ENCODE results near the gene GBX1. TPM values are rescaled to one million over a fixed set of nuclear protein-coding genes. Genes with fewer than 3 reads are reported as not detected.

Gene GBX1
- total RNA-seq, 2 experiments from 2014 or later, result not detected

- Mint-ChIP-seq H3K27me3 (no peaks in the 10 kb centered on the region), H3K9me3 (no peaks in the 10 kb centered on the region), H3K36me3 (ENCODE audit: low read depth) (no peaks in the 10 kb centered on the region), H3K27ac (no peak overlapping the region), H3K4me1 (peaks cover 3% of the 10 kb centered on the region), H3K4me3 (no peak overlapping the region)
- CTCF ChIA-PET, result interaction anchor here (0.6 to 1.9 kb wide), 25 partner anchors 9 to 179 kb away, joined by 3 to 18 read pairs (median 3); no protein-coding TSS in a partner anchor
- DNase-seq, result no peak
- POLR2A ChIA-PET, result no interaction called here
Observed at GRCh38 chr7:151123158-151123821, 44.2 kb downstream of the GBX1 start.

- H3K27ac Mint-ChIP-seq, result no peak overlapping the region
- ChIA-PET POLR2A (no interaction called here), CTCF (interaction anchor here (1.2 to 1.9 kb wide), 2 partner anchors 12 to 121 kb away, joined by 3 to 10 read pairs; no protein-coding TSS in a partner anchor)
- no peaks in the 10 kb centered on the region for H3K36me3 Mint-ChIP-seq (ENCODE audit: low read depth)
- peaks cover 3% of the 10 kb centered on the region for H3K4me1 Mint-ChIP-seq
- DNase-seq, result no peak
- H3K9me3 Mint-ChIP-seq, result no peaks in the 10 kb centered on the region
- H3K4me3 Mint-ChIP-seq, result no peak overlapping the region
- H3K27me3 Mint-ChIP-seq, result no peaks in the 10 kb centered on the region
Observed at GRCh38 chr7:151122796-151123157, 44.7 kb downstream of the GBX1 start.

GRCh38 chr7:151122276-151122675 is 45.2 kb downstream of the GBX1 start:
- peaks cover 6% of the 10 kb centered on the region for H3K4me1 Mint-ChIP-seq
- H3K27ac Mint-ChIP-seq, result no peak overlapping the region
- no peaks in the 10 kb centered on the region for H3K9me3 Mint-ChIP-seq
- no peak for DNase-seq
- H3K36me3 Mint-ChIP-seq (ENCODE audit: low read depth), result no peaks in the 10 kb centered on the region
- no peaks in the 10 kb centered on the region for H3K27me3 Mint-ChIP-seq
- no peak overlapping the region for H3K4me3 Mint-ChIP-seq
- ChIA-PET POLR2A (no interaction called here), CTCF (no interaction called here)

- Mint-ChIP-seq H3K4me3 (no peak overlapping the region), H3K9me3 (no peaks in the 10 kb centered on the region), H3K36me3 (ENCODE audit: low read depth) (no peaks in the 10 kb centered on the region), H3K27me3 (no peaks in the 10 kb centered on the region), H3K4me1 (peaks cover 7% of the 10 kb centered on the region), H3K27ac (no peak overlapping the region)
- ChIA-PET CTCF (no interaction called here), POLR2A (no interaction called here)
- DNase-seq, result no peak
Observed at GRCh38 chr7:151121380-151122170, 45.9 kb downstream of the GBX1 start.

GRCh38 chr7:151120896-151121295 is 46.6 kb downstream of the GBX1 start:
- no peaks in the 10 kb centered on the region for H3K36me3 Mint-ChIP-seq (ENCODE audit: low read depth)
- no peak for DNase-seq
- no peak overlapping the region for H3K27ac Mint-ChIP-seq
- H3K4me1 Mint-ChIP-seq, result peaks cover 7% of the 10 kb centered on the region
- POLR2A ChIA-PET, result no interaction called here
- H3K27me3 Mint-ChIP-seq, result peaks cover 2% of the 10 kb centered on the region
- CTCF ChIA-PET, result interaction anchor here (0.5 to 1.4 kb wide), 3 partner anchors 13 to 349 kb away, joined by 3 to 4 read pairs (median 4); no protein-coding TSS in a partner anchor
- H3K4me3 Mint-ChIP-seq, result no peak overlapping the region
- no peaks in the 10 kb centered on the region for H3K9me3 Mint-ChIP-seq

GRCh38 chr7:151119902-151120301 is 47.6 kb downstream of the GBX1 start:
- no peaks in the 10 kb centered on the region for H3K9me3 Mint-ChIP-seq
- no peaks in the 10 kb centered on the region for H3K36me3 Mint-ChIP-seq (ENCODE audit: low read depth)
- ChIA-PET CTCF (interaction anchor here (0.6 to 1.4 kb wide), 6 partner anchors 9 to 768 kb away, joined by 3 to 4 read pairs (median 3); no protein-coding TSS in a partner anchor), POLR2A (no interaction called here)
- no peak overlapping the region for H3K27ac Mint-ChIP-seq
- peaks cover 5% of the 10 kb centered on the region for H3K27me3 Mint-ChIP-seq
- no peak for DNase-seq
- H3K4me1 Mint-ChIP-seq, result peaks cover 10% of the 10 kb centered on the region
- no peak overlapping the region for H3K4me3 Mint-ChIP-seq

GRCh38 chr7:151119055-151119415 is 48.5 kb downstream of the GBX1 start:
- CTCF ChIA-PET, result interaction anchor here (0.9 to 2.6 kb wide), 4 partner anchors 8 to 124 kb away, joined by 3 to 7 read pairs (median 4); no protein-coding TSS in a partner anchor
- POLR2A ChIA-PET, result no interaction called here

GRCh38 chr7:151118108-151119054 is 49.1 kb downstream of the GBX1 start:
- Mint-ChIP-seq H3K4me3 (no peak overlapping the region), H3K9me3 (no peaks in the 10 kb centered on the region), H3K27ac (peak overlapping the region; percentile 79), H3K4me1 (peaks cover 10% of the 10 kb centered on the region), H3K36me3 (ENCODE audit: low read depth) (no peaks in the 10 kb centered on the region), H3K27me3 (peaks cover 5% of the 10 kb centered on the region)
- ChIA-PET POLR2A (no interaction called here), CTCF (interaction anchor here (0.9 to 2.6 kb wide), 3 partner anchors 10 to 125 kb away, joined by 3 to 7 read pairs (median 4); no protein-coding TSS in a partner anchor)
- no peak for DNase-seq

More at GRCh38 chr7:151119055-151119415, 48.5 kb downstream of the GBX1 start:
- no peaks in the 10 kb centered on the region for H3K36me3 Mint-ChIP-seq (ENCODE audit: low read depth)
- H3K27ac Mint-ChIP-seq, result no peak overlapping the region
- no peak for DNase-seq
- H3K9me3 Mint-ChIP-seq, result no peaks in the 10 kb centered on the region
- no peak overlapping the region for H3K4me3 Mint-ChIP-seq
- H3K27me3 Mint-ChIP-seq, result peaks cover 5% of the 10 kb centered on the region
- H3K4me1 Mint-ChIP-seq, result peaks cover 10% of the 10 kb centered on the region

GRCh38 chr7:151117565-151117964 is 49.9 kb downstream of the GBX1 start:
- ChIA-PET CTCF (interaction anchor here (0.6 to 2.6 kb wide), 3 partner anchors 11 to 418 kb away, joined by 3 to 7 read pairs (median 3); no protein-coding TSS in a partner anchor), POLR2A (no interaction called here)
- peaks cover 10% of the 10 kb centered on the region for H3K4me1 Mint-ChIP-seq
- H3K27me3 Mint-ChIP-seq, result peaks cover 5% of the 10 kb centered on the region
- H3K4me3 Mint-ChIP-seq, result peak overlapping the region; percentile 69
- DNase-seq, result peak; percentile 44
- no peaks in the 10 kb centered on the region for H3K9me3 Mint-ChIP-seq
- H3K27ac Mint-ChIP-seq, result peak overlapping the region; percentile 79
- H3K36me3 Mint-ChIP-seq (ENCODE audit: low read depth), result no peaks in the 10 kb centered on the region

- CTCF ChIA-PET, result interaction anchor here (0.6 to 2.6 kb wide), 6 partner anchors 12 to 419 kb away, joined by 3 to 7 read pairs (median 3); no protein-coding TSS in a partner anchor
- DNase-seq, result no peak
- Mint-ChIP-seq H3K4me3 (peak overlapping the region; percentile 69), H3K27me3 (peaks cover 5% of the 10 kb centered on the region), H3K36me3 (ENCODE audit: low read depth) (no peaks in the 10 kb centered on the region), H3K4me1 (peaks cover 10% of the 10 kb centered on the region), H3K9me3 (no peaks in the 10 kb centered on the region), H3K27ac (peak overlapping the region; percentile 79)
- POLR2A ChIA-PET, result no interaction called here
Observed at GRCh38 chr7:151116603-151117440, 50.7 kb downstream of the GBX1 start.

- ChIA-PET POLR2A (no interaction called here), CTCF (interaction anchor here (1.0 to 3.8 kb wide), 7 partner anchors 8 to 131 kb away, joined by 3 to 18 read pairs (median 3); no protein-coding TSS in a partner anchor)
- Mint-ChIP-seq H3K9me3 (no peaks in the 10 kb centered on the region), H3K36me3 (ENCODE audit: low read depth) (no peaks in the 10 kb centered on the region), H3K4me3 (peak overlapping the region; percentile 55), H3K4me1 (peaks cover 10% of the 10 kb centered on the region), H3K27ac (peak overlapping the region; percentile 22), H3K27me3 (peaks cover 5% of the 10 kb centered on the region)
- no peak for DNase-seq
Observed at GRCh38 chr7:151115836-151116418, 51.6 kb downstream of the GBX1 start.

All from activated CD4-positive, alpha-beta T cell treated with anti-CD3 and anti-CD28 coated beads, Interleukin-2, amount 10 ng/mL, durations not matched to agents 7 days and 5 days (primary cell).